Mucosa of descending colon (tissue), 3 donors: ENCODE measurements around the gene PCDHGB3. TPM values are rescaled to one million over a fixed set of nuclear protein-coding genes. Genes with fewer than 3 reads are reported as not detected.
"Not testable (repeated sequence)": the region's sequence is repeated elsewhere in the genome, so short reads cannot be mapped to it uniquely, and the experiment has no call there.

Experiments
- ATAC-seq: fragments of 200-7000 bp; cut with Tn5 transposase; one replicate; pipeline ENCODE4 v1.9.1; 2020; ENCODE audit warnings: mild to moderate bottlenecking, moderate library complexity
- DNase-seq, 3 donors: peaks; one replicate each; pipeline ENCODE4 v3.0.0-alpha.2; 2020
- H3K36me3 ChIP-seq: fragments of 200-600 bp; one replicate; pipeline ENCODE4 v1.8.0; 2021; ENCODE audit warnings: low read depth, mild to moderate bottlenecking
- H3K4me1 ChIP-seq: fragments of 200-600 bp; one replicate; pipeline ENCODE4 v1.8.0; 2021; ENCODE audit warnings: low read depth, mild to moderate bottlenecking
- H3K4me3 ChIP-seq: fragments of 200-600 bp; one replicate; pipeline ENCODE4 v1.8.0; 2021; ENCODE audit warnings: mild to moderate bottlenecking
- H3K9me3 ChIP-seq: fragments of 200-600 bp; one replicate; pipeline ENCODE4 v1.8.0; 2021; ENCODE audit warnings: mild to moderate bottlenecking
- CTCF ChIP-seq: fragments of 200-600 bp; IDR thresholded peaks from one replicate; pipeline ENCODE4 v1.8.0; 2022; ENCODE audit warnings: antibody characterized with exemption, mild to moderate bottlenecking
- intact Hi-C, 2 donors: fragments of 100-400 bp; cut with DNase I in 1 of 2; cut with micrococcal nuclease in 1 of 2; formaldehyde crosslinking; loops; one replicate each; pipeline versions ENCODE4 v1.11.0 to v1.11.1; 2022; cut with DNase I, micrococcal nuclease
- total RNA-seq, 3 donors: library from RNA; stranded (reverse); fragmentation: NEBNext Ultra II Directional in 2 of 3; extraction: Animal tissue kit (Norgen Biotek cat#: 25700) in 2 of 3; gene quantifications; one replicate each; pipeline versions ENCODE4 v1.2.1 to v1.2.4, GENCODE V29; 2021 to 2023
- donor health status: DM: no; HTN: no; CAD: no; lungs with moderate emphysema.
- donor health status: DM: no; HTN: no; CAD: no.
- donor health status: DM: no; HTN: yes; CAD: no.

The PCDHGB3 gene
- total RNA-seq, 3 donors from 2014 or later, result 2.0 to 6.3 (median 2.0) TPM

GRCh38 chr5:141388661-141389060 is 18.6 kb downstream of the PCDHGB3 start:
- no peaks in the 10 kb centered on the region for H3K4me1 ChIP-seq
- no peak for ATAC-seq
- no peak overlapping the region for H3K4me3 ChIP-seq
- no peak for DNase-seq
- peaks cover 92% of the 10 kb centered on the region for H3K9me3 ChIP-seq
- no peaks in the 10 kb centered on the region for H3K36me3 ChIP-seq
- no peak for TF ChIP-seq CTCF
- intact Hi-C loops, result no loop called here

GRCh38 chr5:141389153-141390042 is 19.4 kb downstream of the PCDHGB3 start:
- Histone ChIP-seq H3K9me3 (peaks cover 92% of the 10 kb centered on the region), H3K4me3 (no peak overlapping the region), H3K36me3 (no peaks in the 10 kb centered on the region), H3K4me1 (no peaks in the 10 kb centered on the region)
- no peak for TF ChIP-seq CTCF
- DNase-seq (no peak), ATAC-seq (no peak)
- intact Hi-C loops, result no loop called here

- no peak for DNase-seq
- intact Hi-C loops, result no loop called here
- Histone ChIP-seq H3K9me3 (peaks cover 77% of the 10 kb centered on the region), H3K36me3 (no peaks in the 10 kb centered on the region), H3K4me3 (no peak within 1 kb of the TSS), H3K4me1 (no peaks in the 10 kb centered on the region)
- ATAC-seq, result no peak
- TF ChIP-seq CTCF, result no peak
Measured at GRCh38 chr5:141392429-141393198, 22.6 kb downstream of the PCDHGB3 start, which contains the start of gene PCDHGA8. Gene PCDHGA8, plus strand, starts transcription at chr5:141392633. Its CDS starts 181 bp downstream, at chr5:141392814.

- TF ChIP-seq CTCF, result no peak
- ATAC-seq, result no peak
Measured at GRCh38 chr5:141393267-141393666, 23.2 kb downstream of the PCDHGB3 start.

GRCh38 chr5:141394401-141395187 is 24.6 kb downstream of the PCDHGB3 start:
- DNase-seq, intact Hi-C loops, ATAC-seq, H3K36me3 ChIP-seq, H3K4me3 ChIP-seq, H3K4me1 ChIP-seq: not testable (repeated sequence)
- H3K9me3 ChIP-seq, result peaks cover 76% of the 10 kb centered on the region

More at GRCh38 chr5:141393267-141393666, 23.2 kb downstream of the PCDHGB3 start:
- Histone ChIP-seq H3K36me3 (no peaks in the 10 kb centered on the region), H3K4me3 (no peak overlapping the region), H3K9me3 (peaks cover 77% of the 10 kb centered on the region), H3K4me1 (no peaks in the 10 kb centered on the region)
- no peak for DNase-seq
- intact Hi-C loops, result no loop called here
